GM21381 (cell line): Measurements from ENCODE around the gene RPL28.

Experiments
- ATAC-seq: cut with Tn5 transposase; IDR thresholded peaks from one replicate; pipeline ENCODE4 v1.9.1; 2021; ENCODE audit warnings: mild to moderate bottlenecking, moderate library complexity; ENCODE audit not compliant: unreplicated experiment

The RPL28 gene

DNA sequence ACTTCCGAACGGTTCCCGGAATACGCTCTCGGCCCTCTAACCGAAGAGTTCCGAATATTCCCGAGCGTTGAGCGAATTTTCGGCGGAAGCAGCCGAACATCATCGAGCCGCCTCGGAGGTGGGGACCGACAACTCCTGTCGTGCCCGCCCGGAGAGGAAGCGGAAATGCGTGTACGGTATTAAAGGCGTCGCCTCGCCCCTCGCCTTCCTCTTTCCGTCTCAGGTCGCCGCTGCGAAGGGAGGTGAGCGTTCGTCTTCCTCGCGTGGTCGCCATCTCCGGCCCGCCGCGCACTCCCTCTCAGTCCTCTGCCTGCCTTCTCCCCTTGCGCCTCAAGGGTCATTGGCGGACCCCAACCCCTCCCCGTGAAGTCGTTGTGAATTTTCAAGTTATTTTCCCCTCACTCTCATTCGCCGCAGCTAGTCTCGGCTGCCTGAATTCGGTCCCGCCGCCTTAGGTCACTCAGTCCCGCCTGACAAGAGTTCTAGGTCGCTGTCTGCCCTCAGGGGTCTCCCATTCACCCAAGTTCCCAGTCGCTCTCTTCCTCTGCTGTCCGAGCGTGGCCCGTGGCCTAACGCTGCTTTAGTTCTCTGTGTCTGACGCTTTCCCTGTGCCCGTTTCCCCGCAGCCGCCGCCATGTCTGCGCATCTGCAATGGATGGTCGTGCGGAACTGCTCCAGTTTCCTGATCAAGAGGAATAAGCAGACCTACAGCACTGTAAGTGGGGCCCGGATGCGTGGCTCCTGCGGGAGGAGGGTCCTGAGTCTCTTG, at the start of gene RPL28:
Gene RPL28, plus strand, starts transcription at position 209 of the 769 bp plus-strand sequence. Its CDS starts 426 bp downstream, at position 635.
- ATAC-seq, result peak; percentile 73

DNA sequence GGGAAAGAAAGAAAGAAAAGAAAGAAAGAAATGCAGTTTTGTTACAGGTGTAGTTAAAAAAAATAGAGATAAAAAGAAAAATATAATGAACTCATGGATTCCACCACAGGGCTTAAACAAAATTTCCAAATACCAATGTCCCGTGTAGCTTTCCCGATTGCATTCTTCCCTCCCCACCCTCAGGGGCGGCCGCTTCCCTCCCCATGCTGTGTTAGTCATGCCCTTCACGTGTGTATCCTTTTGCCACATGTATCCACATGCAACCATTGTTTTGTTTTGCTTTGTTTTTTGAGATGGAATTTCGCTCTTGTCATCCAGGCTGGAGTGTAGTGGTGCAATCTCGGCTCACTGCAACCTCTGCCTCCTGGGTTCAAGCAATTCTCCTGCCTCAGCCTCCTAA, 49.6 kb upstream of the RPL28 start:
- ATAC-seq, result no peak

DNA sequence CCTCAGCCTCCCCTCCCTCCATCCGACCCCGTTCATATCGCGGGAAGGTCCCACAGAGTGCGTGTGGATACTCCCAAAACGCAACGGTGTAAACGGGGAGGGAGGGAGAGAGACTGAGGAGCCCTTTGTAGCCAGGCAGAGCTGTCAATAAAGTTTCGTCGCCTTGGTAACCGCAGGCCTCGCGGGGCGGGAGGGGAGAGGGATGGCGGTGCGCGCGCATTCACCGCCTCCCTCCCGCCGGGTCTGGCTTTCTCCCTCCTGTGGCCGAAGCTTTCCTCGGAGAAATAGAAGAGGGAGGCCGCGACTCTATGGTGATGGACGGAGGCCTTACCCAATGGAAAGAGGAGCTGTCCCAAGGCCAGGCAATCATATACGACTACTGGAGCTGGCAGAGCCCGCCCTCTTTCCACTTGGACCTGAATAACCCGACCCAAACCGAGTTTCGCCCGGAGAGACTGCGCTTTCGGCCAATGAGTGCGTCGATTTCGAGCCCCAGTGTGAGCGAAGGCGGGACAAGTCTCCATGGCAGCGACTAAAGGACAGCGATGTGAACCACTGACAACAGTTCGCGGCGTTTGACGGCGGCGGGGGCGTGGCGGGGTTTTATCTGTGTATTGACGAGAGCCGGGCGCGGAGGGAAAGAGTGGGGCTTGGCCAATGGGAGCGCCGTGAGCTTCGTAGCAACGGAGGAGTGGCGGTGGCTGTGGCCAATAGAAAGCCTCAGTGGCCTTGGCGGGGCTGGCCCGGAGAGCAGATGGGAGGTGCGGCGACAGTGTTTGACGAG, 46.4 kb upstream of the RPL28 start, which contains the start of gene KMT5C:
Gene KMT5C, plus strand, starts transcription at position 772 of the 784 bp plus-strand sequence. CDS start 2,061 bp downstream, outside the sequence.
- ATAC-seq, result peak; percentile 80

DNA sequence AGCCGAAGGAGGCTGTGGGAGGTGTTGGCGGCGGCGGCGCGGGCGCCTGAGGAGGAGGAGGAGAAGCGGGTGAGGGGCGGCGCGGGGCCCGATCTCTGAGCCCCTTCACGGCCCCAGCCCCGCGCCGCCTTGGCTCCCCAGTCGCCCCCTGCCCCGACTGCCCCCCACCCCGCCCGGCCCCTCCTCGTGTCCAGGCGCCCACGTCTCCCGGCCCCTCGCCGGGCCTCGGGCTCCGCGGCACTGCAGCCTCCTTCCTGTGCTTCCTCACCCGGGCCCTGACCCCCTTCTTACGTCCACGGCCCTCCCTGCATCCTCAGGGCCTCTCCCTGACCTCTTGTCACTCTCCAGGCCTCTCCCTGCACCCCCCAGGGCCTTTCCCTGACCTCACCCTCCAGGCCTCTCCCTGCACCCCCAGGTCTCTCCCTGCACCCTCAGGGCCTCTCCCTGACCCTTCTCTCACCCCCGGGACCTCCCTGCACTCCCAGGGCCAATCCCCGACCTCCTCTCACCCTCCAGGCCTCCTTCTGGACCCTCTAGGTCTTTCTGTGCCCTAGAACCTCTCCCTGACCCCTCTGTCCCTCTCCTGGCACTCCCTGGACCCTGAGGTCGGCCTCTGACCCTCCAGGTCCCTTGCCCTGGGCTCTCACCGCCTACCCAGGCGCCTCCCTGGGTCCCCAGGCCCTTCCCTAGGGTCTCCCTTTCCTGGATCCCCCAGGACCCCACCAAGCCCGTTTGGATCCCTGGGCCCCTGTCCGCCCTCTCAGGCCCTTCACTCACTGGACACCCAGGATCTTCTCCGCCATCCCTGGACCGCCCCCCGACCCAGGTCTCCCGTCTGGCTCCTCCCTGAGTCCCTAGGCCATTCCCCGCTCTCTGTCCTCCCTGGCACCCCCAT, 45.6 kb upstream of the RPL28 start:
- ATAC-seq, result no peak

DNA sequence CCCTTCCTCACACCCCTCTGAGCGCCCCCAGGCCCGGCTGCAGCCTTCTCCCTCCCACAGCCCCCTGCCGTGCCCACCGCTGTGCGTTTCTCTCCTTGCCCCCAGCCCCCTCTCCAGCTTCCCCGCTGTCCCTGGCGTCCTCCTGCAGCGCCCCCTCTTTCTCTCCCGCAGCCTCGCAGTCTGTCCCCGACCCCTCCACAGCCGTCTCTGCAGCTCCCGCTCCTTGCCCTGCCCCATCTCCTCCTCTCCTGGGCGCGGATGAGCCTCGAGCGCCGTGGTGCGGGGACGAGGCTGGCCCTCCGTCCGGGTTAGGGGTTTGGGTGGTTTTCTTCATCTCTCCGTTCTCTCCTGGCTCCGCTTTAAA, 45.0 kb upstream of the RPL28 start:
- no peak for ATAC-seq

DNA sequence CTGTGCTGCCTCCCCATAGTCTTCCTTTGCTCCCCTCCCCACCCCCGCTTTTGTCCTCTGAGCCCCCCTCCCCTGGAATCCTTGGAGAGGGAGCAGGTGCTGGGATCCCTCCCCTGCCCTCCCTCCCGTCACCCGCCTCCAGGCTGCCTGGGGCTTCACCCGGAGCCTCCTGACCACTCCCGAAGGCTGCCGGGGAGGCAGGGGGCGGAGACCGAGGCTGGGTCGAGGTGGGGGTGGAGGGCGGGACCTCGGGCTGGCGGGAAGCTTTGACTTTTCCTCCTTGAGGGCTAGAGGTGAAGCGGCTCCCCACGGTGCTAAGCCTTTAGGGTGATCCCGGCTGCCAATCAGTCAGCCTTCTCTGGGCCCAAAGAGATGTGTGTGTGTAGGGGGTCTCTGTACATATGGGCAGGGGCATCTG, 44.6 kb upstream of the RPL28 start:
- no peak for ATAC-seq

DNA sequence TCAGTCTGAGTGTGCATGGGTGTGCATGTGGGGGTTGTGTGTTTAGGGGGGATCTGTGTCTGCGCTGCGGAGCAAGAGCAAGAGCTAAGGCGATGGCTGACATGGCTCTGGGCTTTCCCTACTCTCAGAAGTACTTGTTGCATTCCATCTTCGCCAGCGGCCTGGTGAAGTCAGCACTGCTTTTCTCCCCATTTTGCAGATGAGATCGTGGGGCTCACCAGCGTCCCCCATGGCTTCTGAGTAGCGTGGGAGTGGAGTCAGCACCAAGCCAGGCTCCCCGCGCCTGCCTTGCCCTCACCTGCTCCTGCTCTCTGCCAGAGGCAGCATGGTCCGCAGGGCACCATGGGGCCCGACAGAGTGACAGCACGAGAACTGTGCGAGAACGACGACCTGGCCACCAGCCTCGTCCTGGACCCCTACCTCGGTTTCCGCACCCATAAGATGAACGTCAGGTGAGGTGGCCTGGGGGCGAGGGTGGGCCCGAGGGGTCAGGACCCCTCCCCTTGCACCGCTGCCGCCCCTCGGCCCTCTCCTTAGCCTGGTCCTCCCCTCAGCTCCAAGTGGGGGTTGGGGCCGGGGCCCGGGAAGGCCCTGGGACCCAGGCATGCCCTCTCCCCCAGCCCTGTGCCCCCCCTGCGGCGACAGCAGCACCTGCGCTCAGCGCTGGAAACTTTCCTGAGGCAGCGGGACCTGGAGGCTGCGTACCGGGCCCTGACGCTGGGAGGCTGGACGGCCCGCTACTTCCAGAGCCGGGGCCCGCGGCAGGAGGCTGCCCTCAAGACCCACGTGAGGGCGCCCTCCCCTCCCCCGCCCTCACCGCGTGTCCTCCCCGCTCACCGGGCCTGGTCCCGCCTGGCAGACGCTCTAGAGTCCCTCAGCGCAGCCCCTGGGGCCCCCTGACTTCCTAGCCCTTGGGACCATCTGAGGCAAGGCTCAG, 43.9 kb upstream of the RPL28 start:
- ATAC-seq, result no peak

DNA sequence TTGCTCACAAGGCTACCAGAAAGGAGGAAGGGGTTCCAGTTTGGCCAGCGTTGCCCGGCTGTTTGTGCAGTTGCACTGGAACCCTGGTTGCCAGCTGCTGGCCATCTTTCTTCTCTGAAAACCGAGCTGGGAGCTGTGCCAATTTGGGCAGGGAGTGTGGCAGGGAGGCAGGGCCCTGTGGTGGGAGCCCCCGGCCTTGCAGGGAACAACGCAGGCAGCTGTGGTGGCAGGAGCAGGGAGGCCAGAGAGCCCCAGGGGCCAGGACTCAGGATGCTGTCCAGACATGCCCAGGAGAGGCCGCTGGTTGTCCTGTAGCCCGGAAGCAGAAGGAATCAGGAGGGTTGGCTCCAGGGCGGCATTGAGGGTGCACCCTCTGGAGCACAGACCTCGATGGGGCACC, 41.3 kb upstream of the RPL28 start:
- ATAC-seq, result no peak

DNA sequence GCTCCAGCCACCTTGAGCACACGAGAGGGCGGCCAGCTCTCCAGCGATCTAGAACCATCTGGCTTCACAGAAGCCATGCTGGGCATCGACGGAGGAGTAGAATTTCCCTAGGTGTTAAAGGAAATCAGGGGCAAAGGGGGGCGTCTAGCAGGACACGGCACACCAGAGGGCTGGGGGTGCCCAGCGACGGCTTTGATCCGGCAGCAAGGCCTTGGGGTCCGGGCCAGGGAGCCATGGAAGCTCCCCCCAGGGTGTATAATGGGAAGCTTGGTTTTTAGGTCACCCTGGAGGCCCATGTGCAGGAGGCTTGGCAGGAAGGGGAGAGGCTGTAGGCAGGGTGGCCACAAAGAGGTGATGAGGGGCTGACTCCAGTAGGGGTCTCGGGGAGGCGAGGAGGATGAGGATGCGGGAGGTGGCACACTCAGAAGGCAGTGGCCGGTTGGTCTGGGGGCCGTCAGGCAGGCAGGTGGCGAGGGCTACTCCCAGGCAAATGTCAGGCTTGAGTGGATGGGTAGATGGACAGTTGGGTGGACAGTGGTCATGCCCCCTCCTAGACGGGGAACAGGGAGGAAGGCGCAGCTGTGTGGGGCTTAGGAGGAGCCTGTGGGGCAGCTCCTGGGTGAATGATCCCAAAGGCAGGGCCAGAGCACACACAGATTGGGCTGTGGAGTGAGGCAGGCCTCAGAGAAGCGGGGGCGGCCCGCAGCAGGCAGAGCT, 40.5 kb upstream of the RPL28 start:
- ATAC-seq, result no peak

DNA sequence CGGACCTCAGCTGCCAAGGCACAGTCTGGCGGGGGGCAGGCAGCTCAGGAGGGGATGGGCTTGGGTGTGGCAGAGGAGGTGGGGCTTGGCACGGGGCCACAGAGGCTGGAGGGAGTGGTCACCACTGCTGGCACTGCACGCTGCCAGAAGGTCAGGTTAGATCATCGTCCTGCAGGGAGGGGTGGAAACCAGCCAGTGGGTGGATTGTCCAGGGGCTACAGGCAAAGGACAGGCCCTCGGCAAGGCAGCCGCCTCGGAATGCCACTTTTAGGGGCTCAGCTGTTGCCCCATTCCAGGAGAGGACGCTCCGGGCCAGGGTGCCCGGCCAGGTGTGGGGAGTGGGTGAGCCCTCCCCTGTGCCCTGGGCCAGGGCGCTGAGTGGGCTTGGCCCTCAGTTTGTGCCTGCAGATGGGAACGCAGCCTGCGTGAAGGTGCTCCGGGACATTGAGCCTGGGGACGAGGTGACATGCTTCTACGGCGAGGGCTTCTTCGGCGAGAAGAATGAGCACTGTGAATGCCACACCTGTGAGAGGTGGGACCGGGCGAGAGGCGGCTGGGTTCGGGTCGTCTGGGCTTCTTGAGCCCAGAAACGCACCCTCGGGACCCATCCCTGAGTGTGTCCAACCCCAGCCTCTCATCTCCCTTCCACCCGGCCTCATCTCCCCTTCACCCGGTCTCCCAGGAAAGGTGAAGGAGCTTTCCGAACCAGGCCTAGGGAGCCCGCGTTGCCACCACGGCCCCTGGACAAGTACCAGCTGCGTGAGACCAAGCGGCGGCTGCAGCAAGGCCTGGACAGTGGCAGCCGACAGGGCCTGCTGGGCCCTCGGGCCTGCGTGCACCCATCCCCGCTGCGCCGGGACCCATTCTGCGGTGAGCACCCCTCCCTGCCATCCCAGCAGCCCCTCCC, 39.7 kb upstream of the RPL28 start:
- ATAC-seq, result no peak

DNA sequence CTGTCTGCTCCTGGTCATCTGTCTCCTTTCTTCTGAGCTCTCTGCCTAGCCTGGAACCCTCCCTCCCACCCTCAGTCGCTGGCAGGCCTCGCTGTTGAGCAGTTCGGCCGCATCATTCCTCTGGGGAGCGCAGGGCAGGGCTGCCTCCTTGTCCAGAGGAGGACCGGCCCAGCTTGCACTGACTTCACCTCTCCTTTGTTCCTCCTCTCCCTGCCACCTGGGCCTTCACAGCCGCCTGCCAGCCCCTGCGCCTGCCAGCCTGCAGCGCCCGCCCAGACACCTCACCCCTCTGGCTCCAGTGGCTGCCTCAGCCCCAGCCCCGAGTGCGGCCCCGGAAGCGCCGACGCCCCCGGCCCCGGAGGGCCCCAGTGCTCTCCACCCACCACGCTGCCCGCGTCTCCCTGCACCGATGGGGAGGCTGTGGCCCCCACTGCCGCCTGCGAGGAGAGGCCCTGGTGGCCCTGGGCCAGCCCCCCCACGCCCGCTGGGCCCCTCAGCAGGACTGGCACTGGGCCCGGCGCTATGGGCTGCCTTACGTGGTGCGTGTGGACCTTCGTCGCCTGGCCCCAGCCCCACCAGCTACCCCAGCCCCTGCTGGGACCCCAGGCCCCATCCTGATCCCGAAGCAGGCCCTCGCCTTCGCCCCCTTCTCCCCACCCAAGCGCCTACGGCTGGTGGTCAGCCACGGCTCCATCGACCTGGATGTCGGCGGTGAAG, 38.8 kb upstream of the RPL28 start:
- no peak for ATAC-seq

DNA sequence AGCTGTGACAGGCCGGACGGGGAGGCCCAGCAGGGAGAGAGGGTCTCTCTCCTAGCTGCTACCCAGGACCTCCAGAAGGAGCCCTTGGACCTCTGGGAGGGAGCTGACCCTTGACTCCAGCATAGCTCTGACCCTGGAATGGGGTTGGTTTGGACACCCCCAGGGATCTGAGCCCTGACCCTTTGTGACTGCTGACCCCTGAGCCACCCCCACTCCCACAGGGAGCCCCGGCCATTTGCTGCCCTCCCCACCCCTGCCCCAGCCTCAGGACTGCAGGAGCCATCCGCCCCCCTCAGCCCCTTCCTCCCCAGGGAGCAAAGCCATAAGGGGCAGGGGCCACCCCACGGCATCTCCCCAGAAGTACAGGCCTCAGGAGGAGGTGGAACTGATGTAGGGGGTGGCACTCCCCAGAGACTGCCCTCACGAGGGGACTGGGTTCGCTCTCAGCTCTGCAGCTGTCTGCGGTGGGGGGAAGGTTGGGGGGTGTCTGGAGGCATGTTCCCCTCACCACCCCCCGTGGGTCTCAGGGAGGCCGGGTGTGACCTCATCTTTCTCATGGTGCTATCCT, 38.2 kb upstream of the RPL28 start:
- ATAC-seq, result no peak

DNA sequence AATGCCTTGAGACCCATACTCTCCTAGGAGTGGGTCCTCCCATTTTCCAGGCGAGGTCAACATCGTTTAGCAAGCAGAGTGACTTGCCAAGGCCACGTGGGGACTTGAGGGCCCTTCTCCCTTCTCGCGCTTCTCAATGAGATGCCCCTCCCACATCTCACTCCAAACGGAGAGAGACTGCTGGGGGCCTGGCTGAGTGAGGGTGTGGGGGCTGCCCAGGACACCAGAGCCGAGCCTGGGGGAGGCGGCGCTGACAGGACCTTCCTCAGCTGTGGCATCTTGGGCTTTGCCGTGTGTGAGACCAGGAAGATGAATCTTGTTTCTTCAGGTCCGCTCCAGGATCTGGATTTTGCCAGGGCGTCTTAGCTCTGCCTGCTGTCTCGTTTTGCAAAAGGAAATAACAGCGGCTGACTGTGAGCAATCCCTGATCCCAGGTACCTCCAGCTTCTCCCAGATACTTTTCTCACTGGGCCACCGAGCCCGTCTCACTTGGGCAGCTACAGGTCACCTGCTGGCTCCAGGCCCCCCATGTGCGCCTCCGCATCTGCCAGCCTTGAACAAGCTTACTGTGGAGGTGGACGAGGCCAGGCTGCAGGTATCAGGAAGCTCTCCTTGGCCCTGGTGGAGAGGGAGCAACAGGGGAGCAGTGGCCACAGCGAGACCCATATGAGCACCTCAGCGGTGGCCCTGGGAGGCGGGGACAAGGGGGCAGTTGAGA, 37.3 kb upstream of the RPL28 start:
- ATAC-seq, result no peak

DNA sequence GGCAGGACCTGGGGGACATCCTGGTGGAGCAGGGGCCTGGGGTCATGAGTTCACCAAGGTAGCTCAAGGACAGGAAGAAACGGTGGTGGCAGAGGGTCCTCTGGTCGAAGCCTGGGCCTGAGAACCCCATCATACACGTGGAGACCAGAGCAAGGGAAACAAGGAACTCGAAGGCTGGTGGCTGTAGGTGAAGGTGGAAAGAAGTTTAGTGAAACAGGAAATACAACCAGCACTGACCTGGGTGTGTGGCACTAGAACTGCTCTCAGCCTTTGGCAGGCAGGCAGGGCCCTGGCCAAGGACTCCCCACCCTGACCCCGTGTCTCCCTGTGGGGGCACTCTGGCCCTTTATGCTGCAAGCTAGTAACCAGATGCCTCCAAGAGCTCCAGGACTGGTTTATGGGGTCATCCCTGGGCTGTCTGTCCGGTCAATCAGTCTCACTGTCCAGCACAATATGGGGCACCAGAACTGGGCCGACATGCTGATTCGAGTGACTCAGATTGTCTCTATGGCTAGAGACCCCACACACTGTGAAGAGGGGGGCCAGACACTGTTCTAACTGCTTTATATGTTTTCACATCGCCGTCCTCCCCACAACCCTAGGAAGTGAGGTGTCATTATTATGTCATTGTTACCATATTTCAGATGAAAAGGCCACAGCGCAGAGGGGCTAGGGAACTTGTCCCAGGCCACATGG, 35.0 kb upstream of the RPL28 start:
- no peak for ATAC-seq

DNA sequence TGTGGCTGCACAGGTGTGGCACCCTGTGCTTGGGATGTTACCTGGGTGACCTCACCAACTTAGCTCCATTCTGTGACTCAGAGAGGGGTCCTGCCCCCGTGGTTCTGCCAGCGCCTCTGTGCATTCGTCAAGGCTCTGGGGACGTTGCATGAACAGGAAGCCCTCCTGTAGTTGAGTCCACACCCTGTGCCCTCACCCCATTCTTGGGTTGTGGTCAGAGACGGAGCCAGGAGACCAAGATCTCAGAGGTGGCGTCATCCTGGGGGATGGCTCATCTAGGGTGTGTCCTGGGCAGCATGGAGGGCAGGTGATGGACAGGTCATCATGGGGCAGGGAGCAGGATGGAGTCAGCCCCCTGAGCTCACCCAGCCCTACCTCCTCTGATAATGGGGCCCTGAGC, 33.7 kb upstream of the RPL28 start:
- no peak for ATAC-seq

DNA sequence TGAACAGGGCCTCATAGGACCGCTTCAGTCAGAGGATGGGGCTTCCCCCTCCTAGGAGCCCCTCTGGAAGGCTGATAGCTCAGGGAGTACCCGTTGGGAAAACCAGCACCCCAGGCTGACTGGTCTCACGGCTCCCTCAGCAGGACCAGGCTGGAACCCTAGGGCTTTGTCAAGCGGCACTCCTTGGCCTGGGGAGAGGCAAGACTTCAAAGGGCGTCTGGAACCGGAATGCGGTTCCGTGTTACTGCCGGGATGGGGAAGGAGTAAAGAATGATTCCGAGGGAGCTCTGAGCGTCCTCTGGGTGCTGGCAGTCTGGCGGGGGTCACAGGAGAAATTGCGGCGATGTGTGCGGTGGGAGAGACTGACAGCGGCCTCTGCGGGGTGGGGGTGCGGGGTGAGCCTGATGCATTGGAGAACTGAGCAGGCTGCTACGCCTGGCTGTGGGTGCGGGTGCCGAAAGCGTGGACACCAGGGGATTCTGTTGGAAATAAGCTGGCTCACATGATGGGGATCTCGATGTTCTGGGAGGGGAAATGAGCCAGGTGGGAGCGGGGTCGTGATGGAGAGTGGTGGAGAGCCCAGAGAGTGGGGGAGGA, 33.1 kb upstream of the RPL28 start:
- ATAC-seq, result no peak
